HG03108 (cell line): ENCODE results near the gene TMEM242.
"Not testable (repeated sequence)": the region's sequence is repeated elsewhere in the genome, so short reads cannot be mapped to it uniquely, and the experiment has no call there.

Experiments
- ATAC-seq: cut with Tn5 transposase; IDR thresholded peaks from one replicate; pipeline ENCODE4 v1.9.1; 2021; ENCODE audit warnings: moderate library complexity; ENCODE audit not compliant: unreplicated experiment

The TMEM242 gene

DNA sequence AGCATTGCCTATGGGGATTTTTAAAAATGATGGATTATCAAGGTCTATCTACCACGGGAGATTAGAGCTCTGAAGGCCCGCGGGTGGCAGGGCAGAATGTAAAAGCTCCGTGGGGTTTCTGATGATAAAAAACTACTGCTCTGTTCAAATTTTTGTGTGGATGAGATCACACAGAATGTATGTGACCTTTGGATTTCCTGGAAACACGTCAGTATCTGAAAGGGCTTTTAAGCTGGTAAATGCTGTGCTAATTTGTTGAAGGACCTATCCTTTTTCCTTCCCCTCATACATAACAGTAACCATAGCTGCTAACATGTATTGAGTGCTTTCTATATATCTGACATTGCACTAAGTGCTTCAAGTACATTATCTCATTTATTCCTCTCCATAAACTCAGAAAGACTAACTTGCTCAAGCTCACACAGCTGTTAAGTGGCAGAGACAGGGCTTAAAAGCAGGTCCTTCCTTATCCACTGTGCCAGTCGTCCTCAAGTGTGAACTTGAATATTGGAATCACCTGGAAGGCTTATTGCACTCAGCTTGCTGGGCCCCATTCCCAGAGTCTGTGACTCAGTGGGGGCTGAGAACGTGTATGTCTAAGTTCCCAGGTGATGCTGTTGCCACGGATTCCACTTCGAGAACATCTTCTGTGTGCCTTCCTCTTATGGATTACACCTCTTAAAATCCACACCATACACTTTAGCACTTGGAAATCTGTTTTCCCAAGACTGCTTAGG is 1.9 kb upstream of the TMEM242 start:
- ATAC-seq: no peak

DNA sequence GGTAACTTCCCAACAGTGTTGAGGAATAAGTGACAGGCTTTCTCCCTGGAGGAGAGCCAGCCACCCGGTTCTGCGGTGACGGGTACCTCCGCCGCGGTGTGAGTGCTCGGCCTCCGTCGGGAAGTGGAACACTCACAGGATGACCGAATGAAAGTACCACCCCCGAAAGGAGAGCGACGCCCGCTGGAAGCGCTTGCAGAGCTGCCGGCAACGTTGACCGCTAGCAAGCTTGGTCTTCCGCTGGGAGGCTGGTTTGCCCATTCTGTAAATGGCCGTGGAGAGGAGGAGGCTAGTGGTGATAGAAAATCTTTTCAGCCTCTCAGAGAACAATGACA is 614 bp upstream of the TMEM242 start:
- peak; percentile 37 for ATAC-seq

DNA sequence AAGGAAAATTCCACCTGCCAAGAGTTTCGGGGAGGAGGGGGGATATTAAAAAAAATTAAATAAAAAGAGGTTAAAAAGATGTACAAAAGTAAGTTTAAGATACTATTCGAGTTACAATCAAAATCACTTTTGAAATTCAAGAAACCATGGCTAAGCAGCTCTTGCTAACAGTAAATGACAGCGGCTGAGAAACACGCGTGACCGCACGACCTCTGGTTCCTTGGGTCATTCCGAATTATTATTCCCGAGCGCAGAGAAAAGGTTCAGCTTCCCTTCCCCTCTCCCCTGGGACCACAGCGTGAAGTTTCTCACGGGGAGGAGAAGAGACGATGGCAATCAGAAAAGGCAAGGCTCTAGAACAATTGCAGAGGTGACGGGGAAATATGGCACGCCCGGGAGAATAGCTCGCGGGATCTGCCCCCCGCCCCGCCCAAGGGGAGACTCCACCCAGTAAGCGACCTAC is 496 bp downstream of the TMEM242 start:
- no peak for ATAC-seq

DNA sequence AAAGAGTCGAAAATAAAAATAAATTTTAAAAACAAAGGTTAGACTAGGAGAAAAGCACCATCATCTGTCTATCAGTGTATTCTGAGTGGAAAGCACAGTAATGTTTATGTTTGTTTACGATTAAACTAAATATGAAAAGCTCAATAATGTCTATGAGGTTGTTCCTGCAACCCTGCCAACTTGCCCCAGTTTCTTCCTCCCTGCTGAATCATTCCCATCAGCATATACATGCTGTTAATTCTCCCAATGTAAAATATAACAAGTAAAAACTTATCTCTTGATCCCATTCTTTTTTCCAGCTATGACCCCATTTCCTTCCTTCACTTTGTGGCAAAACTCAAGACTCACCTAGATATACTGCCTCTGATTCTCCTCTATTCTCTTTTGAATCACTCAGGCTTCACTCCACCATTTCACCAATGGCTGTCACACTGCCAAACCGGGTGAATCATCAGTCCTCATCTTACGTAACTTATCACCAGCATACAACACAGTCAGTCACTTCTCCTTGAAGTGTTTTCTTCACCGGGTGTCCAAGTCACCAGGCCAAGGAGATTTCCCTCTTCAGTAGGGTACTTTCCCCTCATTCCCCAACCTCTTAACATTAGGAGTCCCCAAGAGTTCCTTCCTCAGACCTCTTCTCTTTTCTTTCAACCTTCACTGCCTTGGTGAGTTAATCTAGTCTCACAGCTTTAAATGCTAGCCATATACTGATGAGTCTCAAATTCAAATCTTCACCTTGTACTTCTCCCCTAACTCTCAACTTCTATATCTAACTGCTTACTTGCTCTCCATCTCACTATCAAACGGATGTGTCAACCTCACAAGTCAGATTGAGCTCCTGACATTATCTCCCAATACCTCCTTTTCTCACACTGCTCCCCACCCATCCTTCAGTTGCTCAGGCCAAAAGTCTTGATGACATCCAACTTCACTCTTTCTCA is 6.2 kb downstream of the TMEM242 start:
- no peak for ATAC-seq

DNA sequence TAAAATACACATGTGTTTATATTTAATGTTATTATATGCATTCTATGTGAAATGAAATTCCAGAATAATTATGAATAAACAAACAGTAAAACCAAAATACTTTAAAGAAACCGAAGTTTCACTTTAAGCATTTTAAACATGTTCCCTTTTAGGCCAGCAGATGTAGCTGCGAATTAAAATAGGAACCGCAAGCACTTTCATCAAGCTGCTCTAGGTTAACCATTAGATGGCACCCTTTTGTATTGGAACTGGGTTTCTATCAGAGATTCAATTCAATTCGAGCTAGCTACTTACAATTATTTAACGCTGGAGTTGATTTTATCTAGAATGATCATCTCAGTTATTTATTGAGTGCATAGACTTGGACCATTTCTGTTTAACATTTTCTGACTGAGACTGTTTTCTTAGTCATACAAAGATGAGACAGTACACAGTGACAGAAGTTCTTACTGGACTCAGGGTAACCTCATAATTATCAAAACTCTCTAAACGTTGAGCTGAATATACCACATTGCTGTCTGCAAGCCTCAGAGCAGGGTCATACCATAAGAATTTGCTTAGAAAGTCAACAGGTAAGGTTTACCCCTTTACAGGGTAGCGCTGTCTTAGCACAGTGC is 8.5 kb downstream of the TMEM242 start:
- ATAC-seq: peak; percentile 66

DNA sequence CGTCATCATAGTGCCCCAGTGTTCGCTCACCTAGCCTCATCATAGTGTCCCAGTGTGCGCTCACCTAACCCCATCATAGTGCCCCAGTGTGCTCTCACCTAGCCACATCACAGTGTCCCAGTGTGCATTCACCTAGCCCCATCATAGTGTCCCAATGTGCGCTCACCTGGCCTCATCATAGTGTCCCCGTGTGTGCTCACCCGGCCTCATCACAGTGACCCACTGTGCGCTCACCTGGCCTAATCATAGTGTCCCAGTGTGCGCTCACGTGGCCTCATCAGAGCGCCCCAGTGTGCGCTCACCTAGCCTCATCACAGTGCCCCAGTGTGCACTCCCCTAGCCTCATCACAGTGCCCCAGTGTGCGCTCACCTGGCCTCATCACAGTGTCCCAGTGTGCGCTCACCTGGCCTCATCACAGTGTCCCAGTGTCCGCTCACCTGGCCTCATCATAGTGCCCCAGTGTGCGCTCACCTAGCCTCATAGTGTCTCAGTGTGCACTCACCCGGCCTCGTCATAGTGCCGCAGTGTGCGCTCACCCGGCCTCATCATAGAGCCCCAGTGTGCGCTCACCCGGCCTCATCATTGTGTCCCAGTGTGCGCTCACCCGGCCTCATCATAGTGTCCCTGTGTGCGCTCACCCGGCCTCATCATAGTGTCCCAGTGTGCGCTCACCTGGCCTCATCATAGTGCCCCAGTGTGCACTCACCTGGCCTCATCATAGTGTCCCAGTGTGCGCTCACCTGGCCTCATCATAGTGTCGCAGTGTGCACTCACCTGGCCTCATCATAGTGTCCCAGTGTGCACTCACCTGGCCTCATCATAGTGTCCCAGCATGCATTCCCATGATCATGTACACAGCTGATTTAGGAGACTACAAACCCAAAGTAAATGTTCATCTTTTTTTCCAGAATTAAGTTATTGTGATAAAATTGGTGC is 9.5 kb downstream of the TMEM242 start:
- ATAC-seq: no peak

DNA sequence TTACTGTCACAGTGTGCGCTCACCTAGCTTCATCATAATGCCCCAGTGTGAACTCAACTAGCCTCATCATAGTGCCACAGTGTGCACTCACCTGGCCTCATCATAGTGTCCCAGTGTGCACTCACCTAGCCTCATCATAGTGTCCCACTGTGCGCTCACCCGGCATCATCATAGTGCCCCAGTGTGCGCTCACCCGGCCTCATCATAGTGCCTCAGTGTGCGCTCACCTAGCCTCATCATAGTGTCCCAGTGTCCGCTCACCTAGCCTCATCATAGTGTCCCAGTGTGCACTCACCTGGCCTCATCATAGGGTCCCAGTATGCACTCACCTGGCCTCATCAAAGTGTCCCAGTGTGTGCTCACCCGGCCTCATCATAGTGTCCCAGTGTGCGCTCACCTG is 10.6 kb downstream of the TMEM242 start:
- no peak for ATAC-seq

DNA sequence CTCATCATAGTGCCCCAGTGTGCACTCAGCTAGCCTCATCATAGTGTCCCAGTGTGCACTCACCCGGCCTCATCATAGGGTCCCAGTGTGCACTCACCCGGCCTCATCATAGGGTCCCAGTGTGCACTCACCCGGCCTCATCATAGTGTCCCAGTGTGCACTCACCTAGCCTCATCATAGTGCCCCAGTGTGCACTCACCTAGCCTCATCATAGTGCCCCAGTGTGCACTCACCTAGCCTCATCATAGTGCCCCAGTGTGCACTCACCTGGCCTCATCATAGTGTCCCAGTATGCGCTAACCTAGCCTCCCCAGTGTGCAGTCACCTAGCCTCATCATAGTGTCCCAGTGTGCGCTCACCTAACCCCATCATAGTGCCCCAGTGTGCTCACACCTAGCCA is 12.6 kb downstream of the TMEM242 start:
- not testable (repeated sequence) for ATAC-seq

DNA sequence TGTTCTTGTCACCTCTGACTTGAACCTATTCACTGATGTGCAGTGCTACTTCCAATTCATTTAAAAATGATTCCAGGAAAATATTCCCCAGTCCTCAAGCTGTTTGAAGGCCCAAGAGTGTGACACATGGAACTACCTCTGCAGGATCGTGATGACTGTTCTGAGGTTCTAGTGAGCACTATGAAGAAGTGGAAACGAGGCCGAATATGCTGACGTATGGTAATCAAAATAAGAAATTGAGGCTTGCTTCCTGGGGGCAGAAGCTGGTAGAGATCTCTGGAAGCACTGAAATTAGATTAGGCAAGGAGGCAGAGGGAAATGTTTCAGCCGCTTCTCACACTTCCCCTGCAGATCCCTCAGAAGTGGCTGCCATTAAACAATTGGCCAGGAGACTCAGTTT is 15.7 kb downstream of the TMEM242 start:
- no peak for ATAC-seq

DNA sequence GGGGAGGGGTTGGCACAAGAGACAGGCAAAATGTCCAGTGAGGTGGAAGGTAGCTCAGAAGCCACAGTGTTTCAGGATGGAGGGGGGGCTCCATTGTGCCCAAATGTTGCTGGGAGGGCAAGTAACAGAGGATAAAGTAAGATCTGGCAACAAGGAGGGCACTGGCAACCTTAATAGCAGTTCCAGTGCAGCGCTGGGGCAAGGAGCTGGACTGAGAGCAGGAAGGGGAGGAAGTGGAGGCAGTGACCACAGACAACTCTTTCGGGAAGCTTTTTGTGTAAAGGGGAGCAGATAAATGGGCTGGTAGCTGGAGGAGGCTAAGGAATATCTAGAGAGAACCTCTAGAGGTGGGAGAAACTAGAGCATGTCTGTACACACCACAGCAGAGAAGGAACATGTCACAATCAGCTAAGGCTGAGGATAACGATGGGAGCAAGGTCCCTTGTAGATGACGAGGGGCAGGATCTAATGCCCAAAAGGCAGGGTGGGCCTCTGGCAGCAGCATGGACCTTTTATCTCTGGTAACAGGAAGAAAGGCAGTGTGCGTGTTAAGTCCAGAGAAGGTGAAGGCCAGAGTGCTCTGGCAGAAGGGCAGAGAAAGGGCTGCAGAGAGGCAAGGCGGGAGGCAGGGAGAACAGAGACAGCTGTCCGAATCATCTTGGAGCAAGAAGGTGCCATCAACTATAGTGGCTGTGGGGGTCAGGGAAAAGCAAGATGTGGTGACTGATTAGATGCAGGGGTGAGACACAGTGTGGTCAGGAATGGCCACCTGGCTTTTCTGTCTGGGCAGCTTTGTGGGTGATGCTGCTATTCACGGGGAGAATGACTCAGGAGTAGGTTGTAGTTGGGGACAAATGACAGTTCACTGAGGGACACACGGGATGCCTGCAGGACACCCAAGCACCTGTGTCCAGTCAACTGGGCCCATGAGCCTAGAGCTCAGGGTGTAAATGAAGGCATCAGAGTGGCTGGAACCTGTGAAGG is 17.4 kb downstream of the TMEM242 start:
- no peak for ATAC-seq

DNA sequence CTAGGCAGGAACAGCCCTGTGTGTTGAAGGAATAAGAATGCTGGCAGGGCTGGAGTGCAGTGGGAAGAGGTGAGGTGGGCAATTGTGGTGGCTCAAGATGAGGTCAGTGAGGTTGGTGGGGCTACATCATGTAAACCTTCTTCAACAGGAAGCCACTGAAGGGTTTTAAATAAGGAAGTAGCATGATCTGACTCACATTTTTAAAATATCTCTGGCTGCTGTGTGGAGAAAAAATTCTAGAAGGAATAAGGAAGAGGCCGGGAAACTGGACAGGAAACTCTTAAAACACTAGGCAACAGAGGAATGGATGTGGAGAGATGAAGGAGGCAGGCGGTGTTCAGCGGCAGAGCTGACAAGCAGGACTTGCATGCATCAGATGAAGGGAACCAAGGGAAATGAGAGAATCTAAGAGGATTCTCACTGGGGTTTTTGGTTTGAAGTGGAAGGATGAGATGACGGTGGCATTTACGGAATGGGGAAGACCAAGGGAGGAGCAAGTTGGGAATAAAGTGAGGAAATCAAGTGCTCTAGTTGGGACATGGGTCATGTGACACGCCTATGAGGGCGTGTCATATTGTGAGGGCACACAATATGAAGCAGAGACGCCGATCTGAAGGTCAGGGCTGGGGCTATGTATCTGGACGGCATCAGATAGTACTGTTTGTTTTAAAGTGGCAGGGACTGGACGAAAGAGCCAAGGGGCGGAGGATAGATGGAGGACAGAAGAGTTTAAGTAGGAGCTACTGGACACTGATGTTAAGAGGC is 18.2 kb downstream of the TMEM242 start:
- ATAC-seq: no peak

DNA sequence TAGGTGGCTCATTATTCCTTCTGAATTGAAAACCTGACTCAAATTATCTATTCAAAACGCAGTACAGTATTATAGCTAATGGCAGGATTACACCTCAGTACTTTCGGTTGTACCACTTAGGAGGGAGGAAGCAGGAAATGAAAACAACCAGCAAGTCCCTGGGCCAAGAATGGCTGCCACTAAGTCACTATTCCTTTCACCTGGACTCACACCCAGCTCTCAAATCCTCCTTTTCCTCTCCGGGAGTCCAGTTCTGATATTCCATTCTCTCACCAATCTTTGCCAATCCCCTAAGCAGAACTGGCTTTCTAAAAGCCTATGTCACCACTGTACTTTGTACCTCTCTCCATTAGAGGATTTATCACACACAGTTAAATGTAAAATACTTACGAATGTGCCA is 20.6 kb downstream of the TMEM242 start:
- no peak for ATAC-seq

DNA sequence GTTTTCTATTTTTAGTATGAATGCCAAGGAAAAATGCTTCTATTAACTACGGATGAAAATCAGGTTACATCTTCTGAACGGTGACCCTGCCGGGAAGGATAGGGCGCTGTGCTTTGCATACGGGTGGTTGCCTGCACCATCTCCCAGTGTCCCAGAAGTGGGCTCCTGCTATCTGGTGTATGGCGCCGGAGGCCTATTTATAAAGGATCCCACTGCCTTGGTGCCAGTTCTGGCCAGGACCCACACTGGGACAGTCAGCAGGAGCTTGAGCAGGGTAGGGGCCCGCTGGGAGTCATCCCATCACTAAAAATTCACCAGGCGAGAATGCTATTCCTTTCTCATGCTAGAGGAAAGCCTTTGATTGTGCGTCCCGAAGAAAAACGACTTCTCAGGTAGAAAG is 22.9 kb downstream of the TMEM242 start:
- ATAC-seq: no peak

DNA sequence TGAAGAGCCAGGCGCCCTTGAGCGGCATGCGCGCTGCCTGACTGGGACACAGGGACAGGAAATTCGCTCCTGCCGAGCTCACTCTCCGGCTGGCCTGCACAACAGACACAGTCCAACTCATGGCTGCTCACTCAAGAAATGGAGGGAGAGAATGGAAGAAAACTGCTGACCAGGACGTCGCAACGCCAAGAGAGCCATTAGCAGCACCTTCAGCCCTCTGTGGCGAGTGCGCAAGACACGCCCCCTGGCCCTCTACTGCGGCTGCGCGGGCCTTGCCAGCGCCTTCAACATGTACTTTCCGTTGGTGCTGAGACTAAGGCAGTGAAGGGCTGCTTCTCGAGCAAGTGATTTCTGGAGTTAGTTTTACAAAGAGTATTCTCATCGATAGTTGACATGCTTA is 23.3 kb downstream of the TMEM242 start:
- ATAC-seq: no peak

DNA sequence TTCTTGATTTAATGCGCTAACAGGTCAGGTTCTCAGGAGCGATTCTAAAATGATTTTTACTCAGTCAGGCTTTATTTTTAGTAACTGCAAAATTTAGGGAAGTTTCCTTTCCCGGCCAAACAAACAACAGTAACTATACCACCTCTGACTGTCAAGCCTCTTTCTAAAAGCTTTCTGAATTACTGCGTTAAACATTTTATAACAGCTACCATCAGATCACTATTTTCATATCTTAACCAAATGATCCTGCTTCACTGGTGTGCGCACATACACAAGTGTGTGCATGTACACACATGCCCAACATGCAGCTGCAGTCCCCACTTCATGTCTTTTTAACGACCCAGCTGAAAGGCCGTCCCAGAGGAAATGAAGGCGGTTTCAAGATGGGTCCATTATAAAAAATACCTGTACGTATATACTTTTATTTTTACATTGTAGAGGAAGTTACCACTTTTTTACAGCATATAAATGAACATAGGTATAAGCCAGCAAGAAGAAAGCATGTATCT is 25.0 kb downstream of the TMEM242 start:
- no peak for ATAC-seq

DNA sequence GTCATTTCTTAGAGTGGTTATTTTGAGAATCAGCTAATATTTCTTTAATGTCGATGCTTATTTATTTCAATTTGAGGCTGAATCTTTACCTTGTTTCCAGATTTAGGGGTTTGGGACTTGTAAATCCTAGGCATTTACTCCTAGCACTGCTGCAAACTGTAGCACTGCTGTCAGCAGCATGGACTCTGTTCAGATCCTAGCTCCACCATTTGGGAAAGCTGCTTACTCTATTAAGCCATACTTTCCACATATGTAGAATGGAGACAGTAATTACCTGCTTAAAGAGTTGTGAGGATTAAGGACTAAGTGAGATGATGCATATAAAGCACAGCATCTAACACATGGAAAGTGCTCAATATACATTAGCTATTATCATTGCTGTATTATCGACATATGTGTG is 28.7 kb downstream of the TMEM242 start:
- ATAC-seq: no peak

DNA sequence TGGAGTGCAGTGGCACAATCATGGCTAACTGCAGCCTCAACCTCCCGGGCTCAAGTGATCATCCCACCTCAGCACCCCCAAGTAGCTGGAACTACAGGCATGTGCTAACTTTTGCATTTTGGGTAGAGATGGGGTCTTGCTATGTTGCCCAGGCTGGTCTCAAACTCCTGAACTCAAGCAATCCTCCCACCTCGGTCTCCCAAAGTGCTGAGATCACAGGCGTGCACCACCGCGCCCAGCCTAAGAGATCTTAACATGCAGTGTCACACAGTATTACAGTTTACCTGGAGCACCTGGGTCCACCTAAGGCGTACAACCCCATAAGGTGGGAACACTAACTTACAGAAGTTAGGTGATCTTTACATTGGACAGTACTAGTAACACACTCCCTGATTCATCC is 29.5 kb downstream of the TMEM242 start:
- ATAC-seq: no peak

DNA sequence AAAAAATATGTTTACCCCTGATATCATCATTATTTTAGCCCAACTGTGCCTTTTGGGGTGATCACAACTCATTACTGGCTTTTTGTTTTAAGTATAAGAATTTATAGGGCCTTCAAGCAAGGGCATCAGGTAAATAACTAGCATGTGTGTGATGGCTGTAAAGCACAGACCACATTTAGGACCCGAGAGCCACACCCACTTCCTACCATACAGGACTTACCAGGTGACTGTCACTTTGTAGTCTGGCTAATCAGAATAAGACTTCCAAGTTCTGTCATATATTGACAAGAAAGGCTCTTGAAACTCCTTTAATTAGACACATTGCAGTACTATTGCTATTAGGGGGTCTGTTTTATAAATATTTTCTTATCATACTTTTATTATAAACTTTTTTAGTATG is 31.1 kb downstream of the TMEM242 start:
- ATAC-seq: no peak

DNA sequence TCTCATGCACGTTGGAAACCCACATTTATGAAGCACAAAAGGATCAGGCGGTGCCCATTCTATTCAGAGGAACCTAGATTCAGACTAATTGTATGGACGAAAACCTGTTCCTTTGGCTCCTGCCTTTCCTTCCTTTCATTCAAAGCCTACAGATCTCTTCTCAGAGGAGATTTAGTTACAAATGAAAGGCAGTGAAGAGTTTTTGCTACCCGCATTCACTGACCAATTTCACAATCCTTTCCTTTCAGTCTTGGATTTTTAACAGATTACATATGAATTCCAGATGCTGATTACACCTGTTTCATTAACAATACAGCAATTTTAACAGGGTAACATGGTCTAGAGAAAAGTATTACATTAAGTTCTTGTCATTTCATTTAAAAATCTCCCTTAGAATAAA is 32.0 kb downstream of the TMEM242 start:
- no peak for ATAC-seq
